Activated naive CD4-positive, alpha-beta T cell treated with anti-CD3 and anti-CD28 coated beads, Interleukin-2, amount 50 U/mL, for 24 hours (primary cell): ENCODE data around the gene EYA4.
"Not testable (repeated sequence)": the region's sequence is repeated elsewhere in the genome, so short reads cannot be mapped to it uniquely, and the experiment has no call there.

Experiments used
- H3K27ac Mint-ChIP-seq: one replicate; pipeline ENCODE4 v1.8.0; 2021; ENCODE audit warnings: mild to moderate bottlenecking, mixed read lengths
- H3K27me3 Mint-ChIP-seq: one replicate; pipeline ENCODE4 v1.8.0; 2021; ENCODE audit warnings: mixed read lengths
- H3K36me3 Mint-ChIP-seq: one replicate; pipeline ENCODE4 v1.8.0; 2021; ENCODE audit warnings: mixed read lengths
- H3K4me1 Mint-ChIP-seq: one replicate; pipeline ENCODE4 v1.8.0; 2021; ENCODE audit warnings: mixed read lengths
- H3K4me3 Mint-ChIP-seq: one replicate; pipeline ENCODE4 v1.8.0; 2021; ENCODE audit warnings: mild to moderate bottlenecking, mixed read lengths
- H3K9me3 Mint-ChIP-seq: one replicate; pipeline ENCODE4 v1.8.0; 2021; ENCODE audit warnings: mixed read lengths

Gene EYA4

DNA sequence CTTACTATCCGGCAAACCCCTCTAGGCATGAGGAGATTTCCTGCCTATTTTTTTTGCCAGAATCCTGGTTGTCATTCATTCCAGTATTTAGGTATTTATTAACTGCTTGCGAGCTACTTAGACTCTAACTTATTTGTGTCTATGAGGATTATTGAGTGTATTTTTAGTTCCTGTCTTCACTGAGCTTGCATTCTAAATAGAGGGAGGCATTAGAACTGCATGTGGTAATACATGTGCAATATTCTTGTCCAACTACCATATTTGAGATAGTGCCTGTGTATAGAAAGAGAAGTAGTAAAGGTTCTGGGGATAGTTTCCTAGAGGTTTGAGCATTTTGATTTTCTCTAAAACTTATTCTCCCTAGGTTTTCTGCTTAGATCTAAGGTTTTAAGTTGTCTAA, 308.9 kb downstream of the EYA4 start:
- H3K27ac Mint-ChIP-seq = no peak overlapping the region
- H3K4me1 Mint-ChIP-seq = no peaks in the 10 kb centered on the region
- no peaks in the 10 kb centered on the region for H3K36me3 Mint-ChIP-seq
- peaks cover 1% of the 10 kb centered on the region for H3K27me3 Mint-ChIP-seq
- no peaks in the 10 kb centered on the region for H3K9me3 Mint-ChIP-seq
- H3K4me3 Mint-ChIP-seq = no peak overlapping the region

DNA sequence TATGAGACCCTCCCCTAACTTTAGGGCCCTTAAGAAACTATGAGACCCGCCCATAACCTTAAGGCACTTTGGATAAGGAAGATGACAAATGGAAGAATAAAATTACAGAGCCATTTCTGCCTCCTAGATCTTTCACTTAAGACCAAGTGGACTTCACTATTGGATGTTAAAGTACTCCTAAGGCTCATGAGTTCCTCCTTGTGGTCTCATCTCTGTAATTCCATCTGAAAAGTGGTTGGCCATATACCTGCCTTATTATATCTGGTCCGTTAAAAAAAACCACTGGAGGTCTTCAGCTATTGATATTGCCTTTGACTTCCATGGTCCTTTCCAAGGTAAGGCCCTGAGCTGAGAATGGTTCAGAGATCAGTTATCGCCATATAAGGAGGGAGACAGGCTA, 310.3 kb downstream of the EYA4 start:
- peaks cover 1% of the 10 kb centered on the region for H3K27me3 Mint-ChIP-seq

DNA sequence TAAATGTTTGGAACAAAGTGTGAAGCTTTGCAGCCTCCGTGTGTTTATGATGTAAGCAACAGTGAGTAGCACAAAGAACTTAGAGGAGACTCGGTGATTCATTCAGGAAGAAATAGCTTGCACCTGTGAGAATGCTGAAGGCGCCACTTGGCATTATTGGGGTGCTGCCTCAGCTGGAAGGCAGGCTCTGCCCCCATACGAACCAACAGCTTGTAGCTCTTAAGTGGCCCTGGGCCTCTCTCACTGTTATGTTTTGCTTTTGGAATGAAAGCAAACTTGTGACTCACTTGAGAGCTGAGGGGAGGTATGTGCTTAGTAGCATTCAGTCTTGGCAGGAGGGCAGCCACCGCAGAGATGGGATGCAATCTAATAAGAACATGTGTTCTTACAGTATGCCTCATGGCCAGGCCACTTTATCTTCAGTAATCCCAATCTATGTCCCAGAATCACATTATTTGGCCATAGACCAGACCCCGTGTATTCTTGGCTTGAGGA, 310.7 kb downstream of the EYA4 start:
- Mint-ChIP-seq H3K36me3 (no peaks in the 10 kb centered on the region), H3K27ac (no peak overlapping the region), H3K4me1 (no peaks in the 10 kb centered on the region), H3K4me3 (no peak overlapping the region), H3K9me3 (no peaks in the 10 kb centered on the region), H3K27me3 (peaks cover 1% of the 10 kb centered on the region)

More for the DNA sequence above, 310.3 kb downstream of the EYA4 start:
- Mint-ChIP-seq H3K4me3 (no peak overlapping the region), H3K36me3 (no peaks in the 10 kb centered on the region), H3K9me3 (no peaks in the 10 kb centered on the region), H3K27ac (no peak overlapping the region), H3K4me1 (no peaks in the 10 kb centered on the region)

DNA sequence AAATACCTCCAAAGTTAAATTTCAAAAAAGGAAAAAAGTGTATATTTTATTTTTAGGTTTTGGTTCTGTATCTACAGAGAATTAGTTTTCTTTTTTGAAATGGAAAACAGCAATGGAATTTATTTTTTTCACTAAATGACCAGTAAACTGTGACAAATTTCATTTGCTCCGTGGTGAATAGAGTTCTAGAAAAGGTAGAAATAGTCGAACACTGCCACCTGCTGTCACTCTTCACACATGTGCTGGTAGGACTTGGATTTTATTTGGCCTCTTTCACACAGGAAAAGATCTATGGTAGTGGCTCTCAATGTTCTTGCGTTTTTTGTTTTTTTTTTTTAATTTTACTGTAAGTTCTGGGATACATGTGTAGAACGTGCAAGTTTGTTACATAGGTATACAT, 312.5 kb downstream of the EYA4 start:
- H3K4me3 Mint-ChIP-seq = no peak overlapping the region
- H3K27ac Mint-ChIP-seq = no peak overlapping the region
- peaks cover 1% of the 10 kb centered on the region for H3K27me3 Mint-ChIP-seq
- no peaks in the 10 kb centered on the region for H3K9me3 Mint-ChIP-seq
- no peaks in the 10 kb centered on the region for H3K36me3 Mint-ChIP-seq
- no peaks in the 10 kb centered on the region for H3K4me1 Mint-ChIP-seq

DNA sequence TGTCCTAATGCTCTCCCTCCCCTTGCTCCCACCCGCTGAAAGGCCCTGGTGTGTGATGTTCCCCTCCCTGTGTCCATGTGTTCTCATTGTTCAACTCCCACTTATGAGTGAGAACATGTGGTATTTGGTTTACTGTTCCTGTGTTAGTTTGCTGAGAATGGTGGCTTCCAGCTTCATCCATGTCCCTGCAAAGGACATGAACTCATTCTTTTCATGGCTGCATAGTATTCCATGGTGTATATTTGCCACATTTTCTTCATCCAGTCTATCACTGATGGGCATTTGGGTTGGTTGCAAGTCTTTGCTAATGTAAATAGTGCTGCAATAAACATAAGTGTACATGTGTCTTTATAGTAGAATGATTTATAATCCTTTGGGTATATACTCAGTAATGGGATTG, 313.0 kb downstream of the EYA4 start:
- H3K36me3 Mint-ChIP-seq, H3K27ac Mint-ChIP-seq, H3K4me1 Mint-ChIP-seq, H3K9me3 Mint-ChIP-seq, H3K4me3 Mint-ChIP-seq, H3K27me3 Mint-ChIP-seq: not testable (repeated sequence)

DNA sequence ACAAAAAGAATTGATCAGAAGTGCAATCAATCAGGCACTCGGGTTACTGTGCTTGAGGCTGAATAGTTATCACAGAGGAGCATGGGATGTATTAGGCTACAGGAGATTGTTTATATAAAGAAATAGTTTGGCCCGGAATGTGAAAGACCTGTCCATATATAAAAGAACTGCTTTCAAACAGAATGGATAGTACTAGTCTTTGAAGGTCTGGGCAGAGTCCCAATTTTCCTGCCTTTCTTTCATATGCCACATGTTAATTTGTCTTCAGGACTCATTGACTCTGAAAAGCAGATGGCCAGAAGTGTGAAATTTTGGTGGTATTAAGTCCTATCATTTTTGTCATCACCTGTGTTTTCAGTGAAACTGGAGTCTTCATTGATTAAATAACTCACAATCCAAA, 314.5 kb downstream of the EYA4 start:
- no peaks in the 10 kb centered on the region for H3K27me3 Mint-ChIP-seq
- H3K36me3 Mint-ChIP-seq = no peaks in the 10 kb centered on the region
- no peak overlapping the region for H3K4me3 Mint-ChIP-seq
- no peak overlapping the region for H3K27ac Mint-ChIP-seq
- H3K9me3 Mint-ChIP-seq = no peaks in the 10 kb centered on the region
- H3K4me1 Mint-ChIP-seq = no peaks in the 10 kb centered on the region

DNA sequence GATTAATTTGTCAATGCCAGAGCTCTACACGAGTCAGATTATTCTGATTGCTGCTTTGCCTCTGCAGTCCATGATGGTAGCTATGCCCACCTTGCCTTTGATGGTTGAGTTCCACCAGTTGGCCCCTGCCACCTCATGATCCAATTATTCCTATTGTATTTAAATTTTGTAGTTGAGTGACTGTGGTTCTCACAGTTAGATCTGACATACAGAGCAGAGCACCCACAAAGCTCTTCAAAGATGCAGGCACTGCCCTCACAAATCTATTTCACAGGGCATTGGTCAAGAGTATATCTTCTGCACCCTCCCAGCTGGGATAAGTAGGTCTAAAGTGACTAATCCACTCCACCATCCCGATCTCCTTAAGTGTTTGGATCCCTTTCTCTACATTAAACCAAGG, 318.8 kb downstream of the EYA4 start:
- Mint-ChIP-seq H3K4me3 (no peak overlapping the region), H3K4me1 (no peaks in the 10 kb centered on the region), H3K9me3 (no peaks in the 10 kb centered on the region), H3K36me3 (no peaks in the 10 kb centered on the region), H3K27me3 (peaks cover 4% of the 10 kb centered on the region), H3K27ac (no peak overlapping the region)

DNA sequence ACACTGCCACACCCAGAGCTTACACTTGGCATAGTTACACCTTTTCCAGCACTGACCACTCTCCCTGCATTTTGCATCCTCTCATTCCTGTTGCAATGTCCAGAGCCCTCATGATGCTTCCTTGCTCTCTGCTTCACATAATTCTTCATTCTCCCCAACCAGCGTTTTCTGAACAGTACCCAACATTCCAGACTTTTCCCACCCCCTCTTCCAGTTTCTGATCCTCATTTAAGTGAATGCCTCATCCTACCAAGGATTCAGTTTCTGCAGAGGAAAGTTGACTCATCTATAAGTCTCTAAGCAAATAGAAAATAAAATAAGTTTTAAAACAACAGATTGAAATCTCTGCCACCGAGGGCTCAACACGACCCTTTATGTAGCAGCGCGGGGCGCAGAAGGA, 326.5 kb downstream of the EYA4 start:
- H3K9me3 Mint-ChIP-seq = no peaks in the 10 kb centered on the region
- no peak overlapping the region for H3K27ac Mint-ChIP-seq
- peaks cover 6% of the 10 kb centered on the region for H3K4me1 Mint-ChIP-seq
- H3K27me3 Mint-ChIP-seq = peaks cover 24% of the 10 kb centered on the region
- no peaks in the 10 kb centered on the region for H3K36me3 Mint-ChIP-seq
- no peak overlapping the region for H3K4me3 Mint-ChIP-seq

DNA sequence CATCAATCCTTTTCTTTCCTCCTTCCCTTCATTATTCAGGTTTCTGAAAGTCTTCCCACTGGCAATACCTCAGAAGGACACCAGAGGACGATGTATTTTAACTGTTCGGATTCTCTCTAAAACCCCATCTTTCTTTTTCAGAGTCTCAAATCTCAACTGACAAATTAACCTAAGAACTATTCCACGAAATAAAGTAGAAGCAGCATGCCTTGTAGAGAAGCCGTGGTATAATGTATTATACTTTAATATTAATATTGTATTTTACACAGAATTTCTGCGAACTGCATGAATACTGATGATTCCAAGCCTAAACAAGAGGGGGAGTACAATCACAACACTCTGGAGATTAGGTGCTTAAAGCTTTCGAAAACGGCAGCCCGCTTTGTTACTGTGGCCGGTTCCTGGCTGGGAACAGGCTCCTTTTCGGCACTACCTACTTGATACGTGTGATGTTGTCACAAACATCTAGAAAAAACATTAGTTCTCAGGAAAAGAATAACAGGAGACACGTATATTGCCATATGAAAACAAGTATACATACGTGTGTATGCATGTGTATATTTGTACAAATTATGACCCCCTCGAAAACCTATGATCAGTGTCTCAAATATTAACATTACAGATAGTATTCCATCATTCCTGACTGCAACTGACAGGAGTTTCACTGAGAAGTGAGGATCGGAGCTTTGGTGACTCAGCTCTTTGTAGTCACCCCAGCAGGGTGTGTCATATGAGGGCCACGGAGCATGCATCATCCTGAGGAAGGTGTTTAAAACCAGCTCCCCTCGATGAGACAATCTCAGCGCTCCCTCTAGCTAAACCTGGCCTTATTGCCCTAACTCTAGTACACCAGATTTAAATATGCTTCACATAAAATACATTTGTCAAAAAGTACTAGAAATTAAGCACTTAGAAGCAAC, 328.1 kb downstream of the EYA4 start:
- Mint-ChIP-seq H3K9me3 (no peaks in the 10 kb centered on the region), H3K4me3 (no peak overlapping the region), H3K4me1 (peaks cover 6% of the 10 kb centered on the region), H3K27me3 (peaks cover 21% of the 10 kb centered on the region), H3K27ac (no peak overlapping the region), H3K36me3 (no peaks in the 10 kb centered on the region)

DNA sequence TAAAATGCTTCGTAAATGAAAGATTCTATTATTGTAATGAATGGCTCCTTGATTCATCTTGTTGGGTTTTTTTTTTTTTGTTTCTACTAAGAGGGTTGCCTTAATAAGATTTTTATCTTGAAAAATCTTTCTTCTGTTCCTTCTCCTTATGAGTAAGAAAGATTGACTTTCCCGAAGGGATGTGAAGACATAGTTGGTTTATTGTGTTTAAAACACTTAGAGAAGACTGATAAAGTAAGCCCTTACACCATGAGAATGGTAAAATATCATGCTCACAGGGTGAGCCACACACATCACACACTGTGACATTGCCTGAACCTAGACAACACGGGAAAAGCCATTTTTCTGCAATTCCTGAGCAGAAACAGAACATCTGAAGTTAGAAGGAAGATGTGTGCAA, 330.5 kb downstream of the EYA4 start:
- Mint-ChIP-seq H3K27me3 (peaks cover 17% of the 10 kb centered on the region), H3K4me3 (no peak overlapping the region), H3K27ac (no peak overlapping the region), H3K4me1 (peaks cover 6% of the 10 kb centered on the region), H3K36me3 (no peaks in the 10 kb centered on the region), H3K9me3 (no peaks in the 10 kb centered on the region)

DNA sequence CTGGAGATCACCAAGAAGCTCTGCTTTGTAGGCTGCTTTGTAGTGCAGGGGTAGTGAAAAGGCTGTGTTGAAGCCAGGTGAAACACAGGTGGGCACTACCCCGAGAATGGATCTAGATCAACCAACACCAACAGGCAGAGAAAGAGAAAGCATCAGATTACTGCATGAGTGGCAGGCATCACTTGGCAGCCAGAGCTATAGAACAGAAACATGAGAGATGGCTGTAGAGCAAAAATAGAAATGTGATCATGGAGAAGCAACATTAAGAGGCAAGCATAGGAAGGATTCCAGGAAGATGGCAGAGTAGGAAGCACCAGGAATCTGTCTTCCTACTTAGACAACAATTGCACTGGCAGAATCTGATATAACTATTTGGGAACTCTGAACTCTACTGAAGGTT, 336.7 kb downstream of the EYA4 start:
- no peaks in the 10 kb centered on the region for H3K36me3 Mint-ChIP-seq
- no peak overlapping the region for H3K4me3 Mint-ChIP-seq
- peaks cover 5% of the 10 kb centered on the region for H3K9me3 Mint-ChIP-seq
- no peak overlapping the region for H3K27ac Mint-ChIP-seq
- no peaks in the 10 kb centered on the region for H3K4me1 Mint-ChIP-seq
- peaks cover 2% of the 10 kb centered on the region for H3K27me3 Mint-ChIP-seq
